Thyroid gland (tissue), 4 donors: ENCODE measurements around the gene DNAH8. TPM values are rescaled to one million over a fixed set of nuclear protein-coding genes. Genes with fewer than 3 reads are reported as not detected.
"Not testable (repeated sequence)": the region's sequence is repeated elsewhere in the genome, so short reads cannot be mapped to it uniquely, and the experiment has no call there.

Source experiments
- DNase-seq, 2 donors: peaks; one replicate each; pipeline ENCODE4 v3.0.0-alpha.2; 2019
- H3K27ac ChIP-seq, 3 donors: fragments of 200-600 bp; sonication (generic); 1 replicate in 2 of 3; 2 replicates in 1 of 3; pipeline ENCODE4 v1.5.1; 2016 to 2019; ENCODE audit warnings: mild to moderate bottlenecking in 1 of 3, moderate library complexity in 1 of 3
- H3K27me3 ChIP-seq: fragments of 200-600 bp; sonication (generic); one replicate; pipeline ENCODE4 v1.5.1; 2019
- H3K36me3 ChIP-seq, 2 donors: fragments of 200-600 bp; sonication (generic); one replicate each; pipeline ENCODE4 v1.5.1; 2016 to 2019
- H3K4me1 ChIP-seq, 2 donors: fragments of 200-600 bp; sonication (generic); one replicate each; pipeline ENCODE4 v1.5.1; 2017 to 2019
- H3K4me3 ChIP-seq, 3 donors: fragments of 200-600 bp; sonication (generic); replicated peaks in 1 of 3; 1 replicate in 2 of 3; 2 replicates in 1 of 3; pipeline ENCODE4 v1.5.1; 2016; ENCODE audit warnings: mild to moderate bottlenecking in 1 of 3
- H3K9me3 ChIP-seq: fragments of 200-600 bp; sonication (generic); one replicate; pipeline ENCODE4 v1.5.1; 2017
- CTCF ChIP-seq, 6 experiments: fragments of 200-600 bp in 3 of 6; fragments of 450-650 bp in 3 of 6; sonication (generic) in 3 of 6; IDR thresholded peaks; one replicate each; pipeline ENCODE4 v1.5.1; 2016 to 2019; ENCODE audit warnings: antibody characterized with exemption in 6 of 6, mild to moderate bottlenecking in 2 of 6, inconsistent platforms in 1 of 6, moderate library complexity in 1 of 6
- POLR2A ChIP-seq, 2 donors: fragments of 450-650 bp; IDR thresholded peaks; one replicate each; pipeline ENCODE4 v1.6.1; 2017; ENCODE audit warnings: antibody characterized with exemption in 2 of 2, mild to moderate bottlenecking in 2 of 2, moderate library complexity in 1 of 2
- WGBS, 2 donors: methylation state at CpG; one replicate each; pipeline ENCODE4 v1.1.5; 2017; 5-methylcytosine and 5-hydroxymethylcytosine counted together
- intact Hi-C: fragments of 100-400 bp; cut with DNase I; formaldehyde crosslinking; loops from one replicate; pipeline ENCODE4 v1.15.1; 2023
- total RNA-seq, 4 donors: library from RNA; depleted of rRNA; stranded (reverse); fragments of >200 nt; gene quantifications; one replicate each; pipeline ENCODE4 v1.2.3, GENCODE V29; 2016

DNAH8 gene
- total RNA-seq, 4 donors from 2014 or later: 0.04 to 4.8 (median 0.12) TPM

DNA sequence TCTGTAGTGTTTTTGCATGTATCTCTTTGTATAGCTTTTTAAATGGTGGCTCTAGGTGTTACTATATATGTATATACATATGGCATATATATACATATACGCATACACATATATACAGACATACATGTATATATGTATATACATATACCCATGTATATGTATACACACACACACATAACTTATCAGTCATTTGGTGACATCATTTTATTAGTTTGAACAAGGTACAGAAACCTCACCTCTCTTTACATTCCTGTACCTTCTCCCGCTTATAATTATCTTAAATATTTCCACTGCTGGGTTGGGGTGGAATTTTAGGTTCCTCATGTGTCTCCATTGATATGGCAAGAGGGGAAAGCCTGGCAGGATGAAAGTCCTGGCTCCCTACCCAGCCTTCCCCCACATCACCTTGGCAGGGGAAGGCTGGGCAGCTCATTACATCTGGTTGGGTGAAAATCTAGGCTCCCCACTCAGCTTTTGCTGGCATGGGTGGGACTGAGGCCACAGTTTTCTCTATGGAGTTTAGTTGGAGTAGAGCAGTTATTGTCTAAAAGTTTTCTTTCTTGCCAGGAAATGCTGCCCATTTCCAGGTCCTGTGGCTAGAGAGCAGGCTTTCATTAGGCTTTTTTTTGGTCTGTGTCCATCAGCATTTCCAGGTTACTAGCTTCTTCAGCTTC, 19.7 kb upstream of the DNAH8 start:
- no peaks in the 10 kb centered on the region for H3K4me1 ChIP-seq
- H3K27me3 ChIP-seq: no peaks in the 10 kb centered on the region
- no peak overlapping the region for H3K4me3 ChIP-seq
- TF ChIP-seq CTCF (IDR thresholded peaks at IDR 0.05) (no peak), POLR2A (IDR thresholded peaks at IDR 0.05) (no peak)
- DNase-seq: no peak
- H3K36me3 ChIP-seq: no peaks in the 10 kb centered on the region
- 94 to 99% methylated on average over 2 of the region's 2 CpGs for WGBS, 2 donors
- H3K9me3 ChIP-seq: no peaks in the 10 kb centered on the region
- intact Hi-C loops: no loop called here
- no peak overlapping the region for H3K27ac ChIP-seq

- Histone ChIP-seq H3K27me3 (no peaks in the 10 kb centered on the region), H3K4me3 (no peak overlapping the region), H3K27ac (no peak overlapping the region), H3K4me1 (no peaks in the 10 kb centered on the region), H3K9me3 (no peaks in the 10 kb centered on the region), H3K36me3 (no peaks in the 10 kb centered on the region)
- WGBS, 2 donors: 82 to 90% methylated on average over 1 of the region's 1 CpG
- intact Hi-C loops: no loop called here
- TF ChIP-seq POLR2A (IDR thresholded peaks at IDR 0.05) (no peak), CTCF (IDR thresholded peaks at IDR 0.05) (no peak)
- DNase-seq: no peak
Measured at GRCh38 chr6:38695933-38696332, 19.2 kb upstream of the DNAH8 start.

DNA sequence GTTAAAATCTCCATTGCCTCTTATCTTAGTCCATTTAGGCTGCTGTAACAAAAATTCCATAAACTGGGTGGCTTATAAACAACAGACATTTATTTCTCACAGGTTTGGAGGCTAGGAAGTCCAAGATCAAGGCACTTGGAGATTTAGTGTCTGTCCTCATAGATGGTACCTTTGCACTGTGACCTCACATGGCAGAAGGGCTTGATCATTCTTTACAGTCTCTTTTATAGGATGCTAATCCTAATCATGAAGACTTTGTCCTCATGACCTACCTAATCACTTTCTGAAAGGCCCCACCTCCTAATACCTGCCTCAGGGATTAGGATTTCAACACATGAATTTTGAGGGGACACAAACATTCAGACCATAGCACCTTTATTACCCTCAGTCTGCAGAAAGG, 18.8 kb upstream of the DNAH8 start:
- no peaks in the 10 kb centered on the region for H3K9me3 ChIP-seq
- intact Hi-C loops: no loop called here
- H3K36me3 ChIP-seq: no peaks in the 10 kb centered on the region
- TF ChIP-seq POLR2A (IDR thresholded peaks at IDR 0.05) (no peak), CTCF (IDR thresholded peaks at IDR 0.05) (no peak)
- no peaks in the 10 kb centered on the region for H3K27me3 ChIP-seq
- DNase-seq: no peak
- H3K27ac ChIP-seq: no peak overlapping the region
- H3K4me3 ChIP-seq: no peak overlapping the region
- no peaks in the 10 kb centered on the region for H3K4me1 ChIP-seq

DNA sequence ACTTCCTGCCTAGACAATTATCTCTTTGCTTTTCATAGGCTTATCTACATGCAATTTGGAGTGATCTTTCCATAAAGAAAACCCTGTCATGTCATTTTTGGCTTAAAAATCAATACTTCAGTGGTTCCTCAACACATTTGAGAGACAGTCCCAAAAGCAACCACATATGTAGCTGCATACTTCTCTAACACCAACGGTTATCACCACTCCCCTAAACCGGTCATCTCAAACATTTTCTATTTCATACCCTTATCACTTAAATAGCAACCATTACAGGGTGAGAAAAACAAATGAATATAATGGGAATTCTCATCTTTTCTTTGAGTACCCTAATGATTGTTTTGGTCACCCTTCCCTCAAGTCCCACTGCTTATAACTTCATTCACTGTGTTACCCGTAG, 17.3 kb upstream of the DNAH8 start:
- DNase-seq: no peak
- intact Hi-C loops: no loop called here
- H3K27me3 ChIP-seq: no peaks in the 10 kb centered on the region
- H3K4me1 ChIP-seq: no peaks in the 10 kb centered on the region
- no peak overlapping the region for H3K4me3 ChIP-seq
- H3K9me3 ChIP-seq: no peaks in the 10 kb centered on the region
- TF ChIP-seq POLR2A (IDR thresholded peaks at IDR 0.05): no peak
- TF ChIP-seq CTCF (IDR thresholded peaks at IDR 0.05): no peak
- WGBS, 2 donors: 97% methylated on average over 3 of the region's 3 CpGs
- no peak overlapping the region for H3K27ac ChIP-seq
- no peaks in the 10 kb centered on the region for H3K36me3 ChIP-seq

GRCh38 chr6:38699702-38700101, 15.4 kb upstream of the DNAH8 start:
- DNase-seq, H3K4me1 ChIP-seq, intact Hi-C loops, H3K9me3 ChIP-seq, H3K4me3 ChIP-seq, H3K27ac ChIP-seq, H3K36me3 ChIP-seq, H3K27me3 ChIP-seq: not testable (repeated sequence)
- WGBS, 2 donors: 92 to 96% methylated on average over 3 of the region's 3 CpGs

DNA sequence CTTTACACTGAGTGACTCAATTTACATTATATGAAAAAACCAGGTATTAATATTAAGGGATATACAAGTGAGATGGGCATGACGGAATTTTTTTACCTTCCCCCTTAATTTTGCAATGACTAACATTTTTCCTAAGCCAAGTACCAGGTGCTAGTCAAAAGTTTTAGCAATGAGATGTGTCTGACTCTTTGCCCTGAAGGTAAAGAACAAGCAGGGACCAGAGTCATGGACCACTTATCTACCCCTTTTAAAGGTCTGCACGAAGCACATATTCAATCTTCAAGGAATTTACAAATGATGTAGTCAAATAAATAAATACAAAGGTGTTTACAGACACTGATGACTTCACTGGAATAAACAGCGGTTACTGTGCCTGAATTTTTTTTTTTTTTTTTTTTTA, 13.6 kb upstream of the DNAH8 start:
- WGBS, 2 donors: 87 to 93% methylated on average over 3 of the region's 3 CpGs
- TF ChIP-seq CTCF (IDR thresholded peaks at IDR 0.05) (no peak), POLR2A (IDR thresholded peaks at IDR 0.05) (no peak)
- intact Hi-C loops: no loop called here
- no peaks in the 10 kb centered on the region for H3K9me3 ChIP-seq
- no peak overlapping the region for H3K4me3 ChIP-seq
- no peaks in the 10 kb centered on the region for H3K36me3 ChIP-seq
- DNase-seq: no peak
- H3K27ac ChIP-seq: no peak overlapping the region
- peaks cover 0 to 3% of the 10 kb centered on the region in 2 donors for H3K4me1 ChIP-seq
- H3K27me3 ChIP-seq: no peaks in the 10 kb centered on the region
